Measurements from ENCODE around the gene CRACR2A. TPM values are rescaled to one million over a fixed set of nuclear protein-coding genes. Genes with fewer than 3 reads are reported as not detected.

CRACR2A gene
- total and polyA plus RNA-seq, 2 of the 13 experiments (the other 11 are each of a cell fraction or from before 2014, with no cell fraction given) = 0.09 to 0.20 TPM

- Histone ChIP-seq H3K27ac (ENCODE audit: extremely low read length, insufficient read depth, low read length) (no peak overlapping the region), H3K4me3 (replicated peaks in 1 of 3; ENCODE audit: insufficient read depth in 1 of 3, low read depth in 2 of 3, low read length in 3 of 3) (no peak overlapping the region), H3K4me1 (ENCODE audit: insufficient read depth, low read length) (no peaks in the 10 kb centered on the region), H3K79me2 (ENCODE audit: insufficient read depth, low read length) (no peaks in the 10 kb centered on the region), H3K27me3 (ENCODE audit: control insufficient read depth in 1 of 2, insufficient read depth in 2 of 2, low read length in 2 of 2) (peaks cover 2 to 54% of the 10 kb centered on the region in 2 experiments; a peak in 4 of 5 replicates), H2AFZ (ENCODE audit: low read length) (no peak overlapping the region), H4K20me1 (ENCODE audit: insufficient read depth, low read length) (no peaks in the 10 kb centered on the region), H3K9me3 (ENCODE audit: low read length) (no peaks in the 10 kb centered on the region), H3K4me2 (ENCODE audit: low read depth, low read length) (no peak overlapping the region), H3K9ac (ENCODE audit: insufficient read depth, low read depth, low read length) (no peak overlapping the region), H3K36me3 (replicated peaks in 1 of 2; ENCODE audit: control insufficient read depth in 1 of 2, insufficient read depth in 2 of 2, low read length in 2 of 2) (no peaks in the 10 kb centered on the region)
- ChIA-PET POLR2A (no interaction called here), CTCF (ENCODE audit: low intra/inter-chr PET ratio, low total read pairs) (no interaction called here)
- DNase-seq (ENCODE audit: low spot score) = no peak
- 25% methylated on average over 13 of the region's 14 CpGs for WGBS (ENCODE audit: low lambda C conversion rate)
- intact Hi-C loops (cut with micrococcal nuclease; ENCODE audit: unreplicated experiment) = no loop called here
- no peak for FAIRE-seq
- in situ Hi-C loops (cut with HindIII; ENCODE audit: extremely low pct_ligation_motif_present, low pct_unique_long_range_greater_than_20kb) = no loop called here
- no peak for ATAC-seq
- BruUV-seq (replicated peaks) = no TSS peak
- TF ChIP-seq TAF1 (CRISPR knock-in tag; IDR thresholded peaks at IDR 0.05) (no peak), NFE2 (CRISPR knock-in tag; IDR thresholded peaks at IDR 0.05) (no peak), JUND (CRISPR knock-in tag; IDR thresholded peaks at IDR 0.05) (no peak), HNRNPL (IDR thresholded peaks at IDR 0.05; ENCODE audit: low read depth, low read length) (no peak), ZNF337 (CRISPR knock-in tag; IDR thresholded peaks at IDR 0.05; ENCODE audit: borderline replicate concordance, low read depth) (no peak), RFXAP (CRISPR knock-in tag; IDR thresholded peaks at IDR 0.05; ENCODE audit: borderline replicate concordance) (no peak), ZNF580 (CRISPR knock-in tag; IDR thresholded peaks at IDR 0.05; ENCODE audit: borderline replicate concordance, low read depth) (no peak), BCLAF1 (IDR thresholded peaks at IDR 0.05) (no peak), ZNF577 (CRISPR knock-in tag; IDR thresholded peaks at IDR 0.05; ENCODE audit: borderline replicate concordance, low read depth) (no peak), ZNF703 (CRISPR knock-in tag; IDR thresholded peaks at IDR 0.05; ENCODE audit: borderline replicate concordance) (no peak)
Observed at GRCh38 chr12:3600039-3600720, 152.7 kb downstream of the CRACR2A start.

All from HepG2 (cell line).